ENCODE data around the gene GBP1. TPM values are rescaled to one million over a fixed set of nuclear protein-coding genes. Genes with fewer than 3 reads are reported as not detected.

Gene GBP1
- total RNA-seq, 1 donor from 2014 or later = 62.5 TPM

- Histone ChIP-seq H4K20me1 (ENCODE audit: insufficient read depth, low read length) (no peaks in the 10 kb centered on the region), H3K79me2 (ENCODE audit: insufficient read depth, low read length) (no peaks in the 10 kb centered on the region), H3K4me1 (ENCODE audit: insufficient read depth, low read length) (peaks cover 4% of the 10 kb centered on the region), H3K9ac (ENCODE audit: low read length) (no peak overlapping the region), H3K4me2 (ENCODE audit: low read length) (no peak overlapping the region), H3K36me3 (ENCODE audit: insufficient read depth, low read length) (no peaks in the 10 kb centered on the region), H2AFZ (ENCODE audit: low read depth, low read length) (no peak overlapping the region), H3K9me3 (ENCODE audit: insufficient read depth, low read depth, low read length) (peaks cover 6% of the 10 kb centered on the region), H3K27ac (ENCODE audit: low read depth, low read length) (no peak overlapping the region), H3K4me3 (ENCODE audit: insufficient read depth, low read depth, low read length) (no peak overlapping the region), H3K27me3 (ENCODE audit: insufficient read depth, low read length) (no peaks in the 10 kb centered on the region)
- DNase-seq (ENCODE audit: low read depth) (no peak), FAIRE-seq (no peak)
- Mint-ChIP-seq H3K36me3 (ENCODE audit: low read depth, unreplicated experiment) (peaks cover 1% of the 10 kb centered on the region), H3K27me3 (ENCODE audit: low read depth, unreplicated experiment) (no peaks in the 10 kb centered on the region), H3K27ac (ENCODE audit: unreplicated experiment) (no peak overlapping the region), H3K9me3 (ENCODE audit: unreplicated experiment) (peaks cover 3% of the 10 kb centered on the region), H3K4me3 (ENCODE audit: unreplicated experiment) (no peak overlapping the region), H3K4me1 (ENCODE audit: low read depth, unreplicated experiment) (peaks cover 3% of the 10 kb centered on the region)
- no peak for TF ChIP-seq CTCF (IDR thresholded peaks at IDR 0.05; ENCODE audit: insufficient read depth, low read depth, low read length)
These were observed 21.1 kb downstream of the GBP1 start for GRCh38 chr1:89043940-89044339.

- peaks cover 3% of the 10 kb centered on the region for H3K9me3 Mint-ChIP-seq (ENCODE audit: unreplicated experiment)
- no peak overlapping the region for H3K27ac ChIP-seq (ENCODE audit: low read depth, low read length)
- no peak overlapping the region for H3K4me2 ChIP-seq (ENCODE audit: low read length)
- DNase-seq (ENCODE audit: low read depth) = no peak
- H3K36me3 ChIP-seq (ENCODE audit: insufficient read depth, low read length) = no peaks in the 10 kb centered on the region
- H3K4me1 ChIP-seq (ENCODE audit: insufficient read depth, low read length) = no peaks in the 10 kb centered on the region
- no peaks in the 10 kb centered on the region for H3K79me2 ChIP-seq (ENCODE audit: insufficient read depth, low read length)
- peaks cover 6% of the 10 kb centered on the region for H3K9me3 ChIP-seq (ENCODE audit: insufficient read depth, low read depth, low read length)
- H3K9ac ChIP-seq (ENCODE audit: low read length) = no peak overlapping the region
- H3K4me3 Mint-ChIP-seq (ENCODE audit: unreplicated experiment) = no peak overlapping the region
- H3K27me3 ChIP-seq (ENCODE audit: insufficient read depth, low read length) = no peaks in the 10 kb centered on the region
- H3K27ac Mint-ChIP-seq (ENCODE audit: unreplicated experiment) = no peak overlapping the region
- no peak overlapping the region for H3K4me3 ChIP-seq (ENCODE audit: insufficient read depth, low read depth, low read length)
- no peaks in the 10 kb centered on the region for H4K20me1 ChIP-seq (ENCODE audit: insufficient read depth, low read length)
- FAIRE-seq = no peak
- TF ChIP-seq CTCF (IDR thresholded peaks at IDR 0.05; ENCODE audit: insufficient read depth, low read depth, low read length) = no peak
- peaks cover 3% of the 10 kb centered on the region for H3K4me1 Mint-ChIP-seq (ENCODE audit: low read depth, unreplicated experiment)
- no peaks in the 10 kb centered on the region for H3K27me3 Mint-ChIP-seq (ENCODE audit: low read depth, unreplicated experiment)
- peaks cover 1% of the 10 kb centered on the region for H3K36me3 Mint-ChIP-seq (ENCODE audit: low read depth, unreplicated experiment)
- no peak overlapping the region for H2AFZ ChIP-seq (ENCODE audit: low read depth, low read length)
These were observed 22.5 kb downstream of the GBP1 start for GRCh38 chr1:89042491-89042890.

GRCh38 chr1:89041721-89042120 lies 23.3 kb downstream of the GBP1 start:
- no peaks in the 10 kb centered on the region for H3K79me2 ChIP-seq (ENCODE audit: insufficient read depth, low read length)
- peaks cover 1% of the 10 kb centered on the region for H3K36me3 Mint-ChIP-seq (ENCODE audit: low read depth, unreplicated experiment)
- H3K27me3 Mint-ChIP-seq (ENCODE audit: low read depth, unreplicated experiment) = no peaks in the 10 kb centered on the region
- TF ChIP-seq CTCF (IDR thresholded peaks at IDR 0.05; ENCODE audit: insufficient read depth, low read depth, low read length) (no peak), EZH2 (IDR thresholded peaks at IDR 0.05; ENCODE audit: insufficient read depth, low read length) (no peak)
- H3K9me3 Mint-ChIP-seq (ENCODE audit: unreplicated experiment) = peaks cover 3% of the 10 kb centered on the region
- peaks cover 6% of the 10 kb centered on the region for H3K9me3 ChIP-seq (ENCODE audit: insufficient read depth, low read depth, low read length)
- H2AFZ ChIP-seq (ENCODE audit: low read depth, low read length) = no peak overlapping the region
- H3K27me3 ChIP-seq (ENCODE audit: insufficient read depth, low read length) = no peaks in the 10 kb centered on the region
- no peak overlapping the region for H3K4me3 ChIP-seq (ENCODE audit: insufficient read depth, low read depth, low read length)
- no peak overlapping the region for H3K27ac Mint-ChIP-seq (ENCODE audit: unreplicated experiment)
- H3K4me1 Mint-ChIP-seq (ENCODE audit: low read depth, unreplicated experiment) = peaks cover 3% of the 10 kb centered on the region
- no peaks in the 10 kb centered on the region for H3K4me1 ChIP-seq (ENCODE audit: insufficient read depth, low read length)
- H3K4me3 Mint-ChIP-seq (ENCODE audit: unreplicated experiment) = no peak overlapping the region
- no peak overlapping the region for H3K27ac ChIP-seq (ENCODE audit: low read depth, low read length)
- no peaks in the 10 kb centered on the region for H4K20me1 ChIP-seq (ENCODE audit: insufficient read depth, low read length)
- no peak overlapping the region for H3K4me2 ChIP-seq (ENCODE audit: low read length)
- DNase-seq (ENCODE audit: low read depth) = no peak
- H3K36me3 ChIP-seq (ENCODE audit: insufficient read depth, low read length) = no peaks in the 10 kb centered on the region
- no peak for FAIRE-seq
- no peak overlapping the region for H3K9ac ChIP-seq (ENCODE audit: low read length)

Measured in astrocyte (in vitro differentiated cells and primary cell).